ENCODE data around the gene NKG7.

GRCh38 chr19:51371186-51371690 lies 1.2 kb downstream of the NKG7 start:
- TF ChIP-seq CTCF (IDR thresholded peaks at IDR 0.05; ENCODE audit: insufficient read depth, low read length, poor library complexity, severe bottlenecking) = no peak
- TF ChIP-seq EZH2phosphoT487 (conservative IDR thresholded peaks at IDR 0.05; ENCODE audit: low read length) = no peak

Data from SU-DHL-6 (cell line).